Naive thymus-derived CD4-positive, alpha-beta T cell (primary cell): ENCODE results near the gene TRIM50. TPM values are rescaled to one million over a fixed set of nuclear protein-coding genes. Genes with fewer than 3 reads are reported as not detected.
"Not testable (repeated sequence)": the region's sequence is repeated elsewhere in the genome, so short reads cannot be mapped to it uniquely, and the experiment has no call there.

ENCODE experiments used
- ATAC-seq: fragments of 150-1000 bp; cut with Tn5 transposase; 2 replicates; pipeline ENCODE4 v1.10.0; 2021; ENCODE audit warnings: mild to moderate bottlenecking, moderate library complexity
- CTCF ChIA-PET: fragments of 350-600 bp; sonication (Branson Sonifier 250); formaldehyde crosslinking; loops from one replicate; lab custom pipeline; 2021; ENCODE audit warnings: antibody characterized with exemption; lab: Charles Lee
- POLR2A ChIA-PET: fragments of 350-600 bp; sonication (Branson Sonifier 250); formaldehyde crosslinking; loops from one replicate; lab custom pipeline; 2021; ENCODE audit warnings: antibody characterized with exemption, inconsistent platforms; lab: Charles Lee
- DNase-seq, 9 donors: peaks; one replicate each; pipeline versions ENCODE4 v3.0.0 to v3.0.0-alpha.2; 2020 to 2022; ENCODE audit warnings: mixed read lengths in 1 of 9
- H3K27ac ChIP-seq: one replicate; pipeline ENCODE4 v1.7.0; 2013; ENCODE audit warnings: mild to moderate bottlenecking, low read depth, low read length, moderate library complexity
- H3K27me3 ChIP-seq, 2 donors: one replicate each; pipeline ENCODE4 v1.7.0; 2013; ENCODE audit warnings: low read length in 2 of 2, mild to moderate bottlenecking in 2 of 2, moderate library complexity in 2 of 2; ENCODE audit not compliant: control insufficient read depth in 2 of 2, insufficient read depth in 2 of 2
- H3K36me3 ChIP-seq, 3 experiments: 1 replicate in 2 of 3; 2 replicates in 1 of 3; pipeline ENCODE4 v1.7.0; 2013; ENCODE audit warnings: low read length in 3 of 3, mild to moderate bottlenecking in 3 of 3, moderate library complexity in 1 of 3; ENCODE audit not compliant: insufficient read depth in 3 of 3, control insufficient read depth in 2 of 3
- H3K4me1 ChIP-seq, 2 donors: one replicate each; pipeline ENCODE4 v1.7.0; 2013; ENCODE audit warnings: low read length in 2 of 2, mild to moderate bottlenecking in 2 of 2, moderate library complexity in 1 of 2; ENCODE audit not compliant: control insufficient read depth in 2 of 2, insufficient read depth in 2 of 2
- H3K4me3 ChIP-seq: 2 replicates; pipeline ENCODE4 v1.7.0; 2013; ENCODE audit warnings: mild to moderate bottlenecking, low read length
- H3K9me3 ChIP-seq, 3 experiments: 1 replicate in 2 of 3; 2 replicates in 1 of 3; pipeline ENCODE4 v1.7.0; 2013; ENCODE audit warnings: low read length in 3 of 3; ENCODE audit not compliant: control insufficient read depth in 2 of 3
- H3K27ac Mint-ChIP-seq, 9 donors: one replicate each; pipeline ENCODE4 v1.8.0; 2020 to 2022; ENCODE audit warnings: mixed read lengths in 9 of 9, mild to moderate bottlenecking in 8 of 9, moderate library complexity in 5 of 9, inconsistent platforms in 2 of 9
- H3K27me3 Mint-ChIP-seq, 5 donors: one replicate each; pipeline ENCODE4 v1.8.0; 2021 to 2022; ENCODE audit warnings: mixed read lengths in 5 of 5, mild to moderate bottlenecking in 1 of 5
- H3K36me3 Mint-ChIP-seq, 5 donors: one replicate each; pipeline ENCODE4 v1.8.0; 2020 to 2022; ENCODE audit warnings: mixed read lengths in 5 of 5, mild to moderate bottlenecking in 3 of 5, inconsistent platforms in 1 of 5
- H3K4me1 Mint-ChIP-seq, 7 donors: one replicate each; pipeline ENCODE4 v1.8.0; 2020 to 2022; ENCODE audit warnings: mixed read lengths in 7 of 7, mild to moderate bottlenecking in 3 of 7, inconsistent platforms in 1 of 7
- H3K4me3 Mint-ChIP-seq, 10 donors: one replicate each; pipeline ENCODE4 v1.8.0; 2020 to 2022; ENCODE audit warnings: mild to moderate bottlenecking in 10 of 10, mixed read lengths in 10 of 10, moderate library complexity in 6 of 10, inconsistent platforms in 2 of 10
- H3K9me3 Mint-ChIP-seq, 11 donors: one replicate each; pipeline ENCODE4 v1.8.0; 2020 to 2022; ENCODE audit warnings: mixed read lengths in 11 of 11, mild to moderate bottlenecking in 4 of 11, inconsistent platforms in 1 of 11, moderate library complexity in 1 of 11
- intact Hi-C, 2 donors: fragments of 100-400 bp; cut with micrococcal nuclease; formaldehyde crosslinking; loops; one replicate each; pipeline ENCODE4 v1.15.1; 2023
- polyA plus RNA-seq, 2 donors: library from polyadenylated mRNA; unstranded; fragments of 300-500 nt; fragmentation: Illumina TruSeq; gene quantifications; one replicate each; pipeline ENCODE4 v1.2.3, GENCODE V29; 2021
- total RNA-seq, 6 experiments: library from RNA in 5 of 6; stranded (reverse) in 5 of 6; gene quantifications; 1 replicate in 5 of 6; 2 replicates in 1 of 6; pipeline ENCODE4 v1.2.3 and lab custom pipeline; 2021 to 2026

The TRIM50 gene
- total and polyA plus RNA-seq, 7 experiments from 2014 or later: not detected

GRCh38 chr7:73303546-73303945, 24.3 kb downstream of the TRIM50 start:
- ATAC-seq (no peak), DNase-seq (no peak)
- Histone ChIP-seq H3K4me3 (no peak overlapping the region), H3K36me3 (peaks cover 0 to 46% (median 7%) of the 10 kb centered on the region in 3 experiments), H3K27ac (no peak overlapping the region), H3K4me1 (peaks cover 7 to 8% of the 10 kb centered on the region in 2 donors), H3K9me3 (no peaks in the 10 kb centered on the region), H3K27me3 (no peaks in the 10 kb centered on the region)
- no peaks in the 10 kb centered on the region for H3K27me3 Mint-ChIP-seq
- no peak overlapping the region for H3K27ac Mint-ChIP-seq
- intact Hi-C loops: no loop called here
- peaks cover 9 to 24% (median 14%) of the 10 kb centered on the region in 5 donors for H3K36me3 Mint-ChIP-seq
- ChIA-PET POLR2A (no interaction called here), CTCF (no interaction called here)
- H3K9me3 Mint-ChIP-seq: no peaks in the 10 kb centered on the region
- H3K4me3 Mint-ChIP-seq: no peak overlapping the region
- peaks cover 15 to 29% (median 25%) of the 10 kb centered on the region in 7 donors for H3K4me1 Mint-ChIP-seq

- H3K36me3 ChIP-seq: peaks cover 0 to 46% (median 7%) of the 10 kb centered on the region in 3 experiments
- H3K9me3 Mint-ChIP-seq, POLR2A ChIA-PET, H3K4me3 ChIP-seq, H3K27ac Mint-ChIP-seq, H3K27me3 ChIP-seq, intact Hi-C loops, H3K27ac ChIP-seq, ATAC-seq, CTCF ChIA-PET, H3K9me3 ChIP-seq, H3K4me1 ChIP-seq, H3K27me3 Mint-ChIP-seq, DNase-seq, H3K4me3 Mint-ChIP-seq: not testable (repeated sequence)
- Mint-ChIP-seq H3K36me3 (peaks cover 9 to 22% (median 14%) of the 10 kb centered on the region in 5 donors), H3K4me1 (peaks cover 13 to 22% (median 20%) of the 10 kb centered on the region in 7 donors)
Observed at GRCh38 chr7:73302846-73303245, 25.0 kb downstream of the TRIM50 start.

- H3K4me3 ChIP-seq, H3K27ac Mint-ChIP-seq, ATAC-seq, H3K4me1 Mint-ChIP-seq, H3K4me3 Mint-ChIP-seq, H3K27me3 Mint-ChIP-seq, H3K9me3 Mint-ChIP-seq, H3K9me3 ChIP-seq, DNase-seq, H3K27ac ChIP-seq, POLR2A ChIA-PET, H3K27me3 ChIP-seq, intact Hi-C loops, H3K4me1 ChIP-seq, CTCF ChIA-PET: not testable (repeated sequence)
- peaks cover 0 to 30% (median 7%) of the 10 kb centered on the region in 3 experiments for H3K36me3 ChIP-seq
- peaks cover 5 to 13% (median 8%) of the 10 kb centered on the region in 5 donors for H3K36me3 Mint-ChIP-seq
Observed at GRCh38 chr7:73301108-73301507, 26.8 kb downstream of the TRIM50 start.

GRCh38 chr7:73299812-73300211, 28.1 kb downstream of the TRIM50 start:
- H3K4me3 Mint-ChIP-seq, H3K27me3 Mint-ChIP-seq, H3K27ac ChIP-seq, H3K4me1 Mint-ChIP-seq, DNase-seq, H3K4me3 ChIP-seq, POLR2A ChIA-PET, H3K4me1 ChIP-seq, H3K36me3 Mint-ChIP-seq, ATAC-seq, CTCF ChIA-PET, H3K9me3 ChIP-seq, H3K9me3 Mint-ChIP-seq, intact Hi-C loops, H3K27ac Mint-ChIP-seq, H3K27me3 ChIP-seq: not testable (repeated sequence)
- peaks cover 0 to 21% (median 4%) of the 10 kb centered on the region in 3 experiments for H3K36me3 ChIP-seq

- H3K27ac ChIP-seq, ATAC-seq, CTCF ChIA-PET, H3K36me3 Mint-ChIP-seq, H3K27me3 Mint-ChIP-seq, H3K4me3 Mint-ChIP-seq, H3K36me3 ChIP-seq, H3K4me1 Mint-ChIP-seq, H3K9me3 ChIP-seq, H3K4me1 ChIP-seq, DNase-seq, H3K27me3 ChIP-seq, intact Hi-C loops, H3K9me3 Mint-ChIP-seq, POLR2A ChIA-PET, H3K27ac Mint-ChIP-seq, H3K4me3 ChIP-seq: not testable (repeated sequence)
Observed at GRCh38 chr7:73297706-73298105, 30.2 kb downstream of the TRIM50 start.

GRCh38 chr7:73297235-73297634, 30.6 kb downstream of the TRIM50 start:
- H3K9me3 ChIP-seq, H3K27me3 ChIP-seq, H3K27ac Mint-ChIP-seq, H3K4me1 ChIP-seq, H3K36me3 Mint-ChIP-seq, CTCF ChIA-PET, H3K36me3 ChIP-seq, H3K27me3 Mint-ChIP-seq, intact Hi-C loops, DNase-seq, H3K27ac ChIP-seq, H3K9me3 Mint-ChIP-seq, H3K4me1 Mint-ChIP-seq, H3K4me3 ChIP-seq, H3K4me3 Mint-ChIP-seq, POLR2A ChIA-PET: not testable (repeated sequence)
- peak; percentile 22 for ATAC-seq

- H3K36me3 Mint-ChIP-seq, H3K27ac Mint-ChIP-seq, H3K9me3 ChIP-seq, H3K27me3 Mint-ChIP-seq, H3K27me3 ChIP-seq, CTCF ChIA-PET, H3K27ac ChIP-seq, POLR2A ChIA-PET, H3K9me3 Mint-ChIP-seq, H3K4me1 ChIP-seq, ATAC-seq, H3K4me1 Mint-ChIP-seq, intact Hi-C loops, DNase-seq, H3K4me3 Mint-ChIP-seq, H3K36me3 ChIP-seq, H3K4me3 ChIP-seq: not testable (repeated sequence)
Observed at GRCh38 chr7:73277210-73277609, 50.7 kb downstream of the TRIM50 start.
